ENCODE data around the gene GANAB.

The GANAB gene

DNA sequence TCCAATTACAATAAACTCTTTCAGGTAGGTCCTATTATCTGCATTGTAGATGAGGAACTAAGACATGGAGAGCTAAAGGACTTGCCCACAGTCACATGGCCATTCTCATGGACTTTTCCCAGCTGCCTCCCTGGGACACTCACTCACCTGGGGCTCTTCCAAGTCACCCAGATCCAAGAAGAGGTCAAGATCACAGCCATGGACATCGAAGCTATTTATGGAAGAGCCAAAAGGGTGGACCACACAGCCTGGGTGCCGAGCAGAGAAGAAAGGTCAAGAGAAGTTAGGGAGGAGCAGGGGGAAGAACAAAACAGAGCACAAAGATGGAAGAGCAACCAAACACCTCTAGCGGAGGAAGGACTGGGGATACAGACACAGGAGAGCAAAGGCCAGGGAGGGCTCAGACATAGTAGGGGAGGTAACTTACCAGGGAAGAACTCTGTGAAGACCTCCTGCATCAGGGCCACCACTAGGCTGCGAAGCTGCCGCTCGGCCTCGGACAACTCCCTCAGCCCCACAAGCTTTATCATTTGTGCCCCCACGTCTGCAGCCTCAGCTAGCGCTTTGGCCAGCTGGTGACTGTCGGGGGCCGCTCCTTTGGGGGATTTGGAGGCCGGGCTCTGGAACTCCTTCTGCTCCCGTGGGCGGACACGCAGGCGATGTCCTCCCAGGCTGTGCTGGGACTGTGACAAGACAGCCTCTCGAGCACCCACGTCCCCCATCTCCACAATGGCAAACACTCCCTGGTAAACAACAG lies 65.3 kb downstream of the GANAB start:
- no peaks in the 10 kb centered on the region for H3K9me2 ChIP-seq (replicated peaks; ENCODE audit: insufficient read depth, low read length)
- no peak overlapping the region for H3K9ac ChIP-seq (ENCODE audit: low read length)
- H3K9me3 ChIP-seq (replicated peaks; ENCODE audit: insufficient read depth, low read length): no peaks in the 10 kb centered on the region
- H3K27me3 ChIP-seq (replicated peaks; ENCODE audit: insufficient read depth, low read length): no peaks in the 10 kb centered on the region
- no peak overlapping the region for H3K27ac ChIP-seq (ENCODE audit: low read length)
- no peaks in the 10 kb centered on the region for H3F3A ChIP-seq (ENCODE audit: insufficient read depth, low read length)
- no peak overlapping the region for H2AFZ ChIP-seq (ENCODE audit: low read length)
- peaks cover 17% of the 10 kb centered on the region for H3K79me2 ChIP-seq (ENCODE audit: low read length)
- no peaks in the 10 kb centered on the region for H3K36me3 ChIP-seq (replicated peaks; ENCODE audit: insufficient read depth, low read length)
- no peaks in the 10 kb centered on the region for H4K20me1 ChIP-seq (ENCODE audit: insufficient read depth, low read length)
- H3K4me3 ChIP-seq (ENCODE audit: low read length): no peak overlapping the region
- TF ChIP-seq EZH2 (optimal IDR thresholded peaks at IDR 0.05; ENCODE audit: low read depth, low read length) (no peak), CTCF (IDR thresholded peaks at IDR 0.05; ENCODE audit: low read length) (no peak), EZH2phosphoT487 (IDR thresholded peaks at IDR 0.05; ENCODE audit: low read length) (no peak)
- no peak overlapping the region for H3K4me2 ChIP-seq (ENCODE audit: low read depth, low read length)
- no peaks in the 10 kb centered on the region for H3K4me1 ChIP-seq (ENCODE audit: low read length)
- DNase-seq: no peak

- Histone ChIP-seq H2AFZ (ENCODE audit: low read length) (no peak overlapping the region), H3K4me1 (ENCODE audit: low read length) (0 out of 2 replicates have a peak, but pooled peaks cover 9% of the 10 kb centered on the region), H3K4me3 (ENCODE audit: low read length) (no peak overlapping the region), H3K9ac (ENCODE audit: low read length) (no peak overlapping the region), H3K27ac (ENCODE audit: low read length) (no peak overlapping the region), H3K4me2 (ENCODE audit: low read depth, low read length) (no peak overlapping the region), H3K9me2 (replicated peaks; ENCODE audit: insufficient read depth, low read length) (no peaks in the 10 kb centered on the region), H3K36me3 (replicated peaks; ENCODE audit: insufficient read depth, low read length) (no peaks in the 10 kb centered on the region), H3K9me3 (replicated peaks; ENCODE audit: insufficient read depth, low read length) (no peaks in the 10 kb centered on the region), H3F3A (ENCODE audit: insufficient read depth, low read length) (peaks cover 4% of the 10 kb centered on the region; the same call in 1 of the 2 replicates), H4K20me1 (ENCODE audit: insufficient read depth, low read length) (no peaks in the 10 kb centered on the region), H3K79me2 (ENCODE audit: low read length) (peaks cover 15% of the 10 kb centered on the region; the same call in 1 of the 2 replicates), H3K27me3 (replicated peaks; ENCODE audit: insufficient read depth, low read length) (no peaks in the 10 kb centered on the region)
- TF ChIP-seq CTCF (IDR thresholded peaks at IDR 0.05; ENCODE audit: low read length) (no peak), EZH2 (optimal IDR thresholded peaks at IDR 0.05; ENCODE audit: low read depth, low read length) (no peak), EZH2phosphoT487 (IDR thresholded peaks at IDR 0.05; ENCODE audit: low read length) (no peak)
- no peak for DNase-seq
These were observed 67.2 kb downstream of the GANAB start for GRCh38 chr11:62579252-62579651.

GRCh38 chr11:62578541-62578940 lies 67.9 kb downstream of the GANAB start:
- Histone ChIP-seq H3F3A (ENCODE audit: insufficient read depth, low read length) (peaks cover 5% of the 10 kb centered on the region; the same call in 1 of the 2 replicates), H3K9me2 (replicated peaks; ENCODE audit: insufficient read depth, low read length) (no peaks in the 10 kb centered on the region), H3K27me3 (replicated peaks; ENCODE audit: insufficient read depth, low read length) (no peaks in the 10 kb centered on the region), H3K9me3 (replicated peaks; ENCODE audit: insufficient read depth, low read length) (no peaks in the 10 kb centered on the region), H3K4me3 (ENCODE audit: low read length) (no peak overlapping the region), H3K4me2 (ENCODE audit: low read depth, low read length) (no peak overlapping the region), H3K79me2 (ENCODE audit: low read length) (peaks cover 11% of the 10 kb centered on the region), H3K9ac (ENCODE audit: low read length) (no peak overlapping the region), H4K20me1 (ENCODE audit: insufficient read depth, low read length) (no peaks in the 10 kb centered on the region), H2AFZ (ENCODE audit: low read length) (no peak overlapping the region), H3K36me3 (replicated peaks; ENCODE audit: insufficient read depth, low read length) (no peaks in the 10 kb centered on the region), H3K4me1 (ENCODE audit: low read length) (0 out of 2 replicates have a peak, but pooled peaks cover 9% of the 10 kb centered on the region), H3K27ac (ENCODE audit: low read length) (no peak overlapping the region)
- TF ChIP-seq EZH2 (optimal IDR thresholded peaks at IDR 0.05; ENCODE audit: low read depth, low read length): no peak
- no peak for DNase-seq
